Vagina (tissue), 2 donors: ENCODE results near the gene FCN2.

Source experiments
- CTCF ChIP-seq, 3 experiments: fragments of 450-650 bp in 2 of 3; fragments of 200-600 bp in 1 of 3; sonication (generic) in 1 of 3; IDR thresholded peaks; one replicate each; pipeline ENCODE4 v1.5.1; 2017 to 2019; ENCODE audit warnings: antibody characterized with exemption in 3 of 3, mild to moderate bottlenecking in 2 of 3, moderate library complexity in 2 of 3
- POLR2A ChIP-seq, 2 donors: fragments of 450-650 bp; IDR thresholded peaks; one replicate each; pipeline ENCODE4 v1.6.1; 2017; ENCODE audit warnings: antibody characterized with exemption in 2 of 2, mild to moderate bottlenecking in 2 of 2, moderate library complexity in 2 of 2
- POLR2AphosphoS5 ChIP-seq, 2 donors: sonication (generic); formaldehyde crosslinking; IDR thresholded peaks; one replicate each; pipeline ENCODE4 v1.9.0; 2017; ENCODE audit warnings: antibody characterized with exemption in 2 of 2, mild to moderate bottlenecking in 2 of 2, low read depth in 1 of 2; ENCODE audit not compliant: insufficient read depth in 1 of 2

GRCh38 chr9:134869554-134870300 lies 10.9 kb upstream of the FCN2 start:
- TF ChIP-seq CTCF (IDR thresholded peaks at IDR 0.05) (no peak), POLR2A (IDR thresholded peaks at IDR 0.05) (no peak), POLR2AphosphoS5 (IDR thresholded peaks at IDR 0.05; ENCODE audit: insufficient read depth in 1 of 2, low read depth in 1 of 2) (no peak)
